NCI-H2107 (cell line): ENCODE results near the gene NOP14.
"Not testable (repeated sequence)": the region's sequence is repeated elsewhere in the genome, so short reads cannot be mapped to it uniquely, and the experiment has no call there.

Experiments
- DNase-seq: peaks from one replicate; lab custom pipeline; 2025; lab: John Stamatoyannopoulos, UW

NOP14 gene

DNA sequence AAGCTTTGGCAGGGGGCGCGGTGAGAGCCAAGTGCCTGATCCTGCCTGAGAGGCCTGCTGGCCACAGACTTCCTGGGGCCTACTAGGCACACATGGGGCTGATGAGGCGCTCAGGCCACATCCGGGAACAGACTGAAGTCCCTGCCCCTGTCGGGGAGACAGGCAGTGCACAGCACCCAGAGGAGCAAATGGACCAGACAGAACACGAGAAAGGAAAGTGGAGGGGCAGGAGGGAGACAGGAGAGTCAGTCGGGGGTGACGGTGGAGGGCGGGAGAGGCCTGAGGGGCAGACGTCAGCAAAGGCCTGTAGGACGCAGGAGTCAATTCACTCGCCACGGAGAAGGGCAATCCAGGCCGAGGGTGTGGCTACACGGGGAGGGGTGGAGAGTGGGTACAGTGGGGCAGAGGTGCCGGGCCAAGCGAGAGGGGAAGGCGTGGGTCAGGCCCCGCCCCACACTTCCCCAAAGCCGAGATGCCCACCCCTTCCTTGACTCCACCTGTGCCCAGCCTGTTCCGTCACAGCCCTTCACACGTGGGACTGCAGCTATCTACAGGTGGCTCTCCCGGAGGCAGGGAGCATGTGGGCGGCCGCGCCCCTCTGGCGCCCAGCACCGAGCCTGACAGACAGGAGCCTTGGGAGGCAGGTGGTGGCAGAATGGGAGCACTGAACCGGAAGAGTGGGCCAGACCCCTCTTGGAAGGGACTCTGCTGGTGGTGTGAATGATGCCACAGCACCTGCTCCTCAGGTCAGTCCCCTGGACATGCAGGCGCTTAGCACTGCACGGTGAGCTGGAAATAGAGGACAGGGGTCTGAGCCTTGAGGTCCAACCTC lies 20.5 kb downstream of the NOP14 start:
- no peak for DNase-seq

DNA sequence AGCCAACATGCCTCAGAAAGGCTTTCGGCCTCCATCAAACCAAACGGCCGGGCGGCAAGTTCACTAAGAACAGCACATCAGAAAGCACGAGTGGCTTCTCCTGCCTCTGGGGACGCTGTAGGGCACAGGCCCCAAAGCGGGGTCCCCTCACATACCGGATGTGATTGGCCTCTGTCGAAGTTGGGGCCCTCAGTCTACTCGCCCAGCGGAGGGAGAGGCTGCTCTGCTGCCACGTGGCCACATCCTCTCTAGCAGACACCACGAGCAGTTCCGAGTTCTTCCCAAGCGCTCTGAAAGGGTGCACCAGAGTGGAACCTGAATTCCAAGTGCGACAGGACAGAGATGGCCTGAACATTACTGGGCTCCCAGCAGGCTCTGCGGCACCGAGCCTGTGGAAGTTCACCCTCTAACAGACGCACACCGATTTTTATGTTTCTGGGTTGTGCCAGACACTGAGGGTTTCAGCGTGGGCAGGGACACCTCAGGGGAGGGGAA lies 21.1 kb downstream of the NOP14 start:
- DNase-seq = no peak

DNA sequence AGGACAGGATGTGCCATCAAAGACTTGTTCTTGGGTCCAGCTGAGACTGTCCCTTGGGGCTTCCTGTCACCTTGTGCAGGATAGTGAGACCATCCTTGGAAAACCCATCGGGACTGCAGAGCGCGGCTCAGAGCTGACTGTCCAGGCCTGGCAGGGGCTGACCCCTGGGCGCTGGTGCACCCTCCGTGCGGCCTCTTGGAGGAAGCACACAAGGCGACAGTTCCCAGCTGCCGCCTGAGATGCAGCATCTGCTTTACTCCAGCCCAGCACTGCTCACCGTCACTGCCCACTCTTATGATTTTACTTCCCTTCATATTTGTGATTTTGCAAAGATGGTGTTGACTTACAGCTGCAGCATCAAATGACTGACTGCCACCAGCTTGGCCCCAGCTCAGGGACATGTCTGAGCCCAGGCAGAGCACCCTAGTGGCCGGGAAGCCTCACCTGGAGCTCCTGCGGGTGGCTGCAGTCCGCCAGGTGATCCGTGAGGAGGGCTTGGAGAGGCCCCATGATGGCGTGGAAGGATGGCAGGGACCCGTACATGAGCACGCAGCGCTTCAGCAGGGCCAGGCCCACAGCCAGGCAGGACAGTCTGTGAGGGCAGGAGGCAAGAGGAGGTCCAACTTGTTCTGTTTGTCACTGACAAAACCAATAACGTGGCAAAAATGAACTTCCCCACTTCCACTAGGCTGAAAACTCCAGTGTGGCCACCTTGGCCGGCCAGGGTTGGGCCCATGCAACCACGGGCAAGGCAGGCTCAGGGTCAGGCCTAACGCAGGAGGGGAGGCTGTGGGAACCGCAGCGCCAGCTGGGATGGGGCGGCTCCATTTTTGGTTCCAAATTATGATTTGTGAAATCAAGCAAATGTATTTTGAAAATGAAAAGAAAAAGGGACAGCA lies 21.8 kb downstream of the NOP14 start:
- DNase-seq = no peak

- no peak for DNase-seq
These were observed 22.7 kb downstream of the NOP14 start for GRCh38 chr4:2940267-2941137.

DNA sequence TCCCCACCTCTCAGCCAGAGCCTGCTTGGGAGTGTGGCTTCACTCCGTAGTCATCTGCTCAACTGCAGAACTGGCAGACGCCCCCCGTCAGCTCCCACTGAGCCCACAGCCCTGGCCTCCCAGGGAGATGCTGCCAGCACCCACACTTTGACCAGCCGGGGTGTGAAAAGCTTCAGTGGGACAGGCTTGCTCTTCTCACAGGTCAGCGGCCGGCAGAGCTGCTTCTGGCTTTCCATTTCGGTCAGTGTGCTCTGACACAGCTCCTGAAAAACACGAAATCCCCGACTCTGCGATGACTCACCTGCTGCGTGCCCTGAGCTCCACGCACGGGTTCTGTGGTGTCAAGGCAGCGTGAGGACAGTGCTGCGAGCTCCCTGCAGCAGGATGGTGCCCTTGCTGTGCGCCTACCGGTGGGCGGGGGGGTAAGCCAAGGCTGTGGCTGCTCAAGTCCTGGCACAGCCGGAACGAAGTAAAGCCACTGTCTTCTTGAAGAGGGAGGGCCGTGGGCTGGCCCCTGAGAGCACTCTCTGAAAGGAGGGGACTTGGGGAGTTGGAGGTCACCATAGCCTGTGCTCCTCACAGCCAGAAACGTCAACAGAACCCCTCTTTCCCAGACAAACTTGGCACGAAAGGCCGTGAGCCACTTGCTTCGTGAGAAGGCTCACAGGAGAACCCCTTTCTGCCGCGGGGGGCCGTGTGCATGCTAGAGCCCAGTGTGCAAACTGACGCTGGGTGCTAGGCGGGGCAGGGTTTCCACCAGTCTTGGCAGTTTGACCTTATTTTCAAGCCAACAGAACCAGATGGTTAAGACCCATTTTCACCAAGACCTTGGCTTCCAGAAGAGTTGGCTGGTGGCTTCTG lies 23.6 kb downstream of the NOP14 start:
- no peak for DNase-seq

DNA sequence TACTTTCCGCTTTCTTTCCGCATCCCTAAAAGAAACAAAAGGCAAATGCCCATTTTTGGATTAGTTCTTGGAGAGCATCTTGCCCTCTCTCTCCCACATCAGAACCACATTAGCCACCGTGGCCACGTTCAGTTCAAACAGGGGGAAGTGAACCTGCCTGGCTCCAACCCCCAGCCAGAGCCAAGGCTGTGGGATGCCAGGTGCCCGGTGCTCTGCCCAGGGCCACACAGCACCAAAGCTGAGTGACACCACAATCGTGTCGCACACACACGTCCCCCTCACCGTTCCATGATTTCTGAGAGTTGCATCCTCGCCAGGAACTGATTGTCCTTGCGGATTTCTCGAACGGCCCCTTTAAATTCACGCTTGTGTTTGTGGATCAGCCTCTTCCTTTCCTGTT lies 24.3 kb downstream of the NOP14 start:
- DNase-seq = no peak

DNA sequence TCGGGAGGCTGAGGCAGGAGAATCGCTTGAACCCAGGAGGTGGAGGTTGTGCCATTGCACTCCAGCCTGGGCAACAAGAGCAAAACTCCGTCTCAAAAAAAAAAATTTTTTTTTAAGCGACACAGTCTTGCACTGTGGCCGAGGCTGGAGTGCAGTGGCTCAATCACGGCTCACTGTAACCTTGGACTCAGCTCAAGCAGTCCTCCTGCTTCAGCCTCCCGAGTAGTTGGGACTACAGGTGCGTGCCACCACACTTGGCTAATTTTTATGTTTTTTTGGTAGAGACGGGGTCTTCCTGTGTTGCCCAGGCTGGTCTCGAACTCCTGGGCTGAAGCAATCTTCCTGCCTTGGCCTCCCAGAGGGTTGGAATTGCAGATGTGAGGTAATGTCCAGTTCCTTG lies 24.8 kb downstream of the NOP14 start:
- not testable (repeated sequence) for DNase-seq

GRCh38 chr4:2937986-2938385 lies 25.2 kb downstream of the NOP14 start:
- DNase-seq = no peak

GRCh38 chr4:2937146-2937857 lies 25.9 kb downstream of the NOP14 start:
- DNase-seq = peak; percentile 26

DNA sequence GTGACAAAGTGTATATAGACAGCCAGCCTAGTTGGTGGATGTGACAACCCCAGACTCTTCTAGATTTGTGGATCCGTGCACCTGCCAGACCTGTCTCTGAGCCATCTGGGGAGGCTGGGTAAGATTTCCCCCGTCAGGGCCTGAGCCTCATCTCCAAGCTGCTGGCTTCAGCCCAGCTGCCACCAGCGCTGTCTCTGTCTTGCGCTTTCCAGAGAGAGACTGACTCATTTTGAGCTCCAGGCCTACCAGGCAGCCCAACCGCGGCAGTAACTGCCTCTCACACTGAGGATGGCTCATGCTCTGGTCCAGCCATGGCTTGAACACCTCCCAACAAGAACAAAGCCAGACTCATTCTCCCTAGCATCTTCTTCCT lies 26.4 kb downstream of the NOP14 start:
- no peak for DNase-seq

GRCh38 chr4:2935762-2936743 lies 27.2 kb downstream of the NOP14 start:
- DNase-seq = no peak

- DNase-seq = peak; percentile 74
These were observed 28.1 kb downstream of the NOP14 start for GRCh38 chr4:2934813-2935761.

DNA sequence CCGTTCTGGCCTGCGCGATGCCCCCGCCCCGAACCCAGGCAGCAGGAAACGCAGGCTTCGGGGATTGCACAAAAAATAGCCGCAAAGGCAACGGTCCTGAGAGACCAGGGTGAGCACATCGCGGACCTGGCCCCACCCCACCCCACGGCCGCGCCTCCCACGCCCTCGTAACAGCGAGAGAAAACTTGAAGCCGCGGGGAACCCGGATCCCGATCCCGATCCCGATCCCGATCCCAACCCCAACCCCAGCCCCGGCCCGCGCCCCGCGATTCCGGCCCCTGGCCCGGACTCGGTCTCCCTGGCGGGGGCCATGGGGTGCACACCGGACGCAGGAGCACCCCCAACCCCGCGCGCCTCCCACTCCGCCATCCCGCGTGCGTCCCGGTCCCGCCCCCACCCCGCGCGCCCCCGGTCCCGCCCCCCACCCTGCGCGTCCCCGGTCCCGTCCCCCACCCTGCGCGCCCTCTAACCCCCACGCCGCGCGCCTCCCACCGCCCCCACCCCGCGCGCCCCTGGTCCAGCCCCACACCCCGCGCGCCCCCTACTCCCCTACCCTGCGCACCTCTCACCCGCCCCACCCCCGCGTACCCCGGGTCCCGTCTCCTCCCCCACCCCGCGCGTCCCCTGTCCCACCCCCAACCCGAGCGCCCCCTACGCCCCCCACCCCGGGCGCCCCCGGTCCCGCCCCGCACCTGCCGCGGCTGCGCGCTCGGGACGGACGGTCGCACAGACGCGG lies 29.0 kb downstream of the NOP14 start:
- no peak for DNase-seq

- no peak for DNase-seq
These were observed 29.6 kb downstream of the NOP14 start for GRCh38 chr4:2933566-2934076.

GRCh38 chr4:2932951-2933565 lies 30.1 kb downstream of the NOP14 start:
- DNase-seq = no peak

GRCh38 chr4:2932321-2932950 lies 30.8 kb downstream of the NOP14 start:
- no peak for DNase-seq
